H1 (cell line): ENCODE data around the gene TGFB2. TPM values are rescaled to one million over a fixed set of nuclear protein-coding genes. Genes with fewer than 3 reads are reported as not detected.
A peak's percentile ranks its signal among the peaks of the same experiment; 100 is the strongest.

Source experiments
- CTCF ChIA-PET: fragments of 300-600 bp; sonication (Branson Sonifier 250); formaldehyde crosslinking; loops from one replicate; lab custom pipeline; 2021; ENCODE audit not compliant: partially characterized antibody; lab: Charles Lee
- POLR2A ChIA-PET: fragments of 300-600 bp; sonication (Branson Sonifier 250); formaldehyde crosslinking; loops from one replicate; lab custom pipeline; 2021; ENCODE audit warnings: inconsistent platforms; ENCODE audit not compliant: partially characterized antibody; lab: Charles Lee
- DNase-seq, 2 experiments: peaks; one replicate each; pipeline versions ENCODE4 v3.0.0 to v3.0.0-alpha.2; 2010 to 2022; ENCODE audit warnings: low spot score in 2 of 2, low read depth in 1 of 2, mixed read lengths in 1 of 2
- FAIRE-seq: peaks from 2 replicates; lab custom pipeline; 2011; peaks lifted over from hg19 to GRCh38; lab: Jason Lieb, UNC
- H2AFZ ChIP-seq: 2 replicates; pipeline ENCODE4 v1.8.1; 2012; ENCODE audit warnings: low read length, inconsistent platforms
- H2AK5ac ChIP-seq: 2 replicates; pipeline ENCODE4 v1.6.1; 2013; ENCODE audit warnings: low read depth, low read length
- H2BK120ac ChIP-seq: replicated peaks from 2 replicates; pipeline ENCODE3; 2013; ENCODE audit warnings: low read depth, low read length, inconsistent platforms
- H2BK12ac ChIP-seq: 2 replicates; pipeline ENCODE4 v1.6.1; 2013; ENCODE audit warnings: low read depth, low read length
- H2BK15ac ChIP-seq: 2 replicates; pipeline ENCODE4 v1.6.1; 2013; ENCODE audit warnings: low read length
- H2BK20ac ChIP-seq: 2 replicates; pipeline ENCODE4 v1.6.1; 2013; ENCODE audit warnings: low read length
- H2BK5ac ChIP-seq: 2 replicates; pipeline ENCODE4 v1.6.1; 2013; ENCODE audit warnings: low read depth, low read length
- H3K14ac ChIP-seq: 2 replicates; pipeline ENCODE4 v1.6.1; 2013; ENCODE audit warnings: inconsistent platforms; ENCODE audit not compliant: insufficient read length
- H3K18ac ChIP-seq: 2 replicates; pipeline ENCODE4 v1.6.1; 2013; ENCODE audit warnings: low read length; ENCODE audit errors: extremely low read depth
- H3K23ac ChIP-seq: 2 replicates; pipeline ENCODE4 v1.6.1; 2013; ENCODE audit warnings: inconsistent platforms; ENCODE audit not compliant: insufficient read length
- H3K23me2 ChIP-seq: 2 replicates; pipeline ENCODE4 v1.6.1; 2013; ENCODE audit warnings: low read depth, low read length
- H3K27ac ChIP-seq: 2 replicates; pipeline ENCODE4 v1.6.1; 2011; ENCODE audit warnings: low read depth, low read length, inconsistent platforms
- H3K27me3 ChIP-seq, 4 experiments: replicated peaks in 1 of 4; 1 replicate in 1 of 4; 2 replicates in 3 of 4; pipeline versions ENCODE4 v1.6.1 to v1.8.1; 2011 to 2013; ENCODE audit warnings: low read length in 3 of 4, mild to moderate bottlenecking in 3 of 4, inconsistent platforms in 2 of 4, mixed read lengths in 2 of 4, moderate library complexity in 1 of 4; ENCODE audit not compliant: control insufficient read depth in 3 of 4, insufficient read depth in 3 of 4; ENCODE audit errors: extremely low read depth in 1 of 4
- H3K36me3 ChIP-seq, 4 experiments: 2 replicates each; pipeline versions ENCODE4 v1.6.1 to v1.8.1; 2011 to 2013; ENCODE audit warnings: mild to moderate bottlenecking in 4 of 4, low read length in 3 of 4, moderate library complexity in 2 of 4, control low read depth in 1 of 4, inconsistent platforms in 1 of 4; ENCODE audit not compliant: insufficient read depth in 4 of 4, control insufficient read depth in 2 of 4
- H3K4ac ChIP-seq: replicated peaks from 2 replicates; pipeline ENCODE3; 2013; ENCODE audit warnings: low read length, low read depth, mixed read lengths, inconsistent platforms; ENCODE audit not compliant: insufficient read length
- H3K4me1 ChIP-seq, 4 experiments: replicated peaks in 1 of 4; 1 replicate in 1 of 4; 2 replicates in 3 of 4; pipeline versions ENCODE4 v1.6.1 to v1.8.1; 2011 to 2013; ENCODE audit warnings: low read length in 3 of 4, inconsistent platforms in 2 of 4, mixed read lengths in 1 of 4; ENCODE audit not compliant: insufficient read depth in 4 of 4, control insufficient read depth in 3 of 4
- H3K4me2 ChIP-seq, 2 experiments: 2 replicates each; pipeline versions ENCODE4 v1.6.1 to v1.8.1; 2011 to 2013; ENCODE audit warnings: low read depth in 2 of 2, low read length in 2 of 2, control low read depth in 1 of 2, inconsistent platforms in 1 of 2, mild to moderate bottlenecking in 1 of 2; ENCODE audit not compliant: insufficient read depth in 1 of 2
- H3K4me3 ChIP-seq, 4 experiments: fragments of 200-600, 300-600 bp in 1 of 4; sonication (generic), shearing (Covaris generic), sonication (Bioruptor Twin) in 1 of 4; 2 replicates each; pipeline versions ENCODE4 v1.5.1 to v1.8.1; 2011 to 2016; ENCODE audit warnings: low read length in 4 of 4, low read depth in 3 of 4, control low read depth in 2 of 4, inconsistent platforms in 2 of 4, mild to moderate bottlenecking in 2 of 4, mixed read lengths in 1 of 4, moderate library complexity in 1 of 4; ENCODE audit not compliant: insufficient read depth in 2 of 4; ENCODE audit errors: extremely low read depth in 1 of 4
- H3K56ac ChIP-seq: replicated peaks from 2 replicates; pipeline ENCODE3; 2013; ENCODE audit warnings: low read depth, mild to moderate bottlenecking, mixed read lengths, low read length, inconsistent platforms; ENCODE audit not compliant: insufficient read length
- H3K79me1 ChIP-seq: 2 replicates; pipeline ENCODE4 v1.6.1; 2013; ENCODE audit warnings: low read depth, low read length, control low read depth
- H3K79me2 ChIP-seq, 2 experiments: 2 replicates each; pipeline versions ENCODE4 v1.6.1 to v1.8.1; 2012 to 2013; ENCODE audit warnings: low read length in 2 of 2, mild to moderate bottlenecking in 2 of 2, inconsistent platforms in 1 of 2; ENCODE audit not compliant: insufficient read depth in 2 of 2, control insufficient read depth in 1 of 2
- H3K9ac ChIP-seq, 4 experiments: replicated peaks in 1 of 4; 1 replicate in 1 of 4; 2 replicates in 3 of 4; pipeline versions ENCODE4 v1.6.1 to v1.8.1; 2011 to 2013; ENCODE audit warnings: low read depth in 3 of 4, low read length in 3 of 4, control low read depth in 2 of 4, mild to moderate bottlenecking in 2 of 4, moderate library complexity in 2 of 4, inconsistent platforms in 1 of 4; ENCODE audit errors: extremely low read depth in 1 of 4
- H3K9me3 ChIP-seq, 2 experiments: 2 replicates each; pipeline versions ENCODE4 v1.6.1 to v1.8.1; 2012 to 2013; ENCODE audit warnings: mild to moderate bottlenecking in 2 of 2, moderate library complexity in 2 of 2, control low read depth in 1 of 2, inconsistent platforms in 1 of 2, low read depth in 1 of 2, low read length in 1 of 2, mixed read lengths in 1 of 2; ENCODE audit not compliant: insufficient read depth in 2 of 2
- H4K20me1 ChIP-seq, 2 experiments: replicated peaks in 1 of 2; 2 replicates each; pipeline versions ENCODE3 to v1.8.1; 2011 to 2013; ENCODE audit warnings: inconsistent platforms in 2 of 2, low read length in 2 of 2, mild to moderate bottlenecking in 1 of 2; ENCODE audit not compliant: insufficient read depth in 2 of 2, control insufficient read depth in 1 of 2
- H4K5ac ChIP-seq: 2 replicates; pipeline ENCODE4 v1.6.1; 2013; ENCODE audit warnings: low read length, low read depth, mixed read lengths, inconsistent platforms; ENCODE audit not compliant: insufficient read length
- H4K8ac ChIP-seq: 2 replicates; pipeline ENCODE4 v1.8.0; 2013; ENCODE audit warnings: mild to moderate bottlenecking, moderate library complexity, low read length, inconsistent platforms; ENCODE audit not compliant: insufficient read depth; ENCODE audit errors: extremely low read depth
- H4K91ac ChIP-seq: replicated peaks from 2 replicates; pipeline ENCODE3; 2013; ENCODE audit warnings: low read length, mixed read lengths, inconsistent platforms; ENCODE audit not compliant: insufficient read length
- SAP30 ChIP-seq: fragments of 300-600 bp; sonication (generic); IDR thresholded peaks from 2 replicates; pipeline ENCODE4 v1.7.1; 2012; ENCODE audit warnings: low read length, moderate library complexity, mild to moderate bottlenecking, inconsistent platforms; ENCODE audit not compliant: insufficient read depth, insufficient replicate concordance
- WGBS, 2 experiments: shearing (Covaris generic) in 1 of 2; methylation state at CpG; one replicate each; pipeline versions ENCODE4 v1.1.6 to v1.1.7; 2013 to 2015; ENCODE audit warnings: low lambda C conversion rate in 2 of 2, mixed read lengths in 2 of 2, inconsistent platforms in 1 of 2, low coverage in 1 of 2, missing lambda C conversion rate in 1 of 2; ENCODE audit not compliant: insufficient replicate concordance in 2 of 2, insufficient coverage in 1 of 2, insufficient read length in 1 of 2; ENCODE audit errors: extremely low coverage in 1 of 2, missing lambda C conversion rate in 1 of 2; 5-methylcytosine and 5-hydroxymethylcytosine counted together
- polyA plus RNA-seq, 7 experiments: library from polyadenylated mRNA; depleted of rRNA in 3 of 7; stranded (reverse) in 5 of 7; unstranded in 2 of 7; fragments of >200 nt in 5 of 7; fragments of 200-250 nt in 2 of 7; gene quantifications; 1 replicate in 5 of 7; 2 replicates in 1 of 7; 4 replicates in 1 of 7; pipeline versions ENCODE4 v1.2.1 to v1.2.3, GENCODE V29; 2011 to 2013; ENCODE audit warnings: missing spikeins in 2 of 7, mixed read lengths in 2 of 7
- total RNA-seq: library from RNA; stranded (reverse); fragmentation: NEBNext Ultra II Directional; extraction: Animal tissue kit (Norgen Biotek cat#: 25700); gene quantifications from 2 replicates; pipeline ENCODE4 v1.2.1, GENCODE V29; 2021
- TF ChIP-seq, protein P1 (sequence below): IDR thresholded peaks from 2 replicates; pipeline ENCODE4 v1.6.1; 2012; ENCODE audit warnings: low read length, inconsistent platforms

The TGFB2 gene
- total and polyA plus RNA-seq, 2 of the 8 experiments (the other 6 are each of a cell fraction or from before 2014, with no cell fraction given), result 0.26 to 0.84 TPM

GRCh38 chr1:218492874-218493273 is 147.7 kb downstream of the TGFB2 start:
- CTCF ChIA-PET, result interaction anchor here (0.6 to 3.9 kb wide), 3 partner anchors 28 to 325 kb away, joined by 3 to 15 read pairs (median 3); no protein-coding TSS in a partner anchor
- Histone ChIP-seq H3K4ac (peak overlapping the region; percentile 45), H2BK12ac (no peak overlapping the region; the same call in 1 of the 2 replicates), H3K56ac (no peak overlapping the region), H3K4me2 (no peak overlapping the region), H4K5ac (no peak overlapping the region), H3K9ac (no peak overlapping the region), H3K23ac (no peak overlapping the region), H2BK5ac (no peak overlapping the region), H3K36me3 (no peaks in the 10 kb centered on the region), H4K91ac (no peak overlapping the region), H3K23me2 (no peaks in the 10 kb centered on the region), H3K18ac (peak overlapping the region; percentile 4), H4K8ac (no peak overlapping the region), H3K79me1 (no peaks in the 10 kb centered on the region), H4K20me1 (no peaks in the 10 kb centered on the region), H2BK120ac (peak overlapping the region; percentile 52), H3K4me3 (no peak overlapping the region), H3K27me3 (no peaks in the 10 kb centered on the region), H3K79me2 (no peaks in the 10 kb centered on the region), H2BK15ac (no peak overlapping the region), H2AK5ac (no peak overlapping the region; the same call in 1 of the 2 replicates), H3K27ac (no peak overlapping the region), H2AFZ (no peak overlapping the region), H3K9me3 (no peaks in the 10 kb centered on the region), H2BK20ac (0 out of 2 replicates have a peak overlapping the region, but pooled peaks have one; percentile 76), H3K4me1 (peaks cover 0 to 9% (median 5%) of the 10 kb centered on the region in 4 experiments; a peak in 6 of 7 replicates), H3K14ac (no peak overlapping the region)
- FAIRE-seq (no peak), DNase-seq (no peak)
- WGBS, 2 experiments, result 91% methylated on average over 2 of the region's 2 CpGs; no CpG with 5 or more reads in 1 of the 2 experiments
- POLR2A ChIA-PET, result no interaction called here
- TF ChIP-seq SAP30, result no peak
- TF ChIP-seq, protein P1, sequence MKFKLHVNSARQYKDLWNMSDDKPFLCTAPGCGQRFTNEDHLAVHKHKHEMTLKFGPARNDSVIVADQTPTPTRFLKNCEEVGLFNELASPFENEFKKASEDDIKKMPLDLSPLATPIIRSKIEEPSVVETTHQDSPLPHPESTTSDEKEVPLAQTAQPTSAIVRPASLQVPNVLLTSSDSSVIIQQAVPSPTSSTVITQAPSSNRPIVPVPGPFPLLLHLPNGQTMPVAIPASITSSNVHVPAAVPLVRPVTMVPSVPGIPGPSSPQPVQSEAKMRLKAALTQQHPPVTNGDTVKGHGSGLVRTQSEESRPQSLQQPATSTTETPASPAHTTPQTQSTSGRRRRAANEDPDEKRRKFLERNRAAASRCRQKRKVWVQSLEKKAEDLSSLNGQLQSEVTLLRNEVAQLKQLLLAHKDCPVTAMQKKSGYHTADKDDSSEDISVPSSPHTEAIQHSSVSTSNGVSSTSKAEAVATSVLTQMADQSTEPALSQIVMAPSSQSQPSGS, result no peak
